Heart left ventricle (tissue), 13 donors: ENCODE data around the gene COG2.

Experiments used
- CTCF ChIP-seq, 12 donors: fragments of 200-600 bp; sonication (generic) in 4 of 12; IDR thresholded peaks; one replicate each; pipeline versions ENCODE4 v1.5.0 to v1.8.0; 2018 to 2022; ENCODE audit warnings: antibody characterized with exemption in 12 of 12, mild to moderate bottlenecking in 5 of 12
- POLR2A ChIP-seq, 2 donors: fragments of 450-650 bp; IDR thresholded peaks; one replicate each; pipeline ENCODE4 v1.6.1; 2017; ENCODE audit warnings: antibody characterized with exemption in 2 of 2, mild to moderate bottlenecking in 2 of 2, moderate library complexity in 2 of 2
- donor health status: ischemic (EF 13 %, LVEDD 7.1; RV severe dilation, severe dysfunction).
- donor health status: DM: no; HTN: yes; CAD: no.
- donor health status: DM: no; HTN: no; CAD: no.
- donor health status: ischemic (EF 25% LVEDD 6.9; RV normal size, moderate dysfunction).
- donor health status: ischemic (EF 25% LVEDD 5.7; RV mildly dilated, moderate dysfunction).
- donor health status: ischemic (EF 35%, LVEDD 5.7; RV mildly dilated, moderate dysfunction).
- donor health status: nonischemic (EF 11% LVEDD 7.7; RV severe dilation, severe dysfunction).
- donor health status: DM: yes; HTN: yes; CAD: no.
- donor health status: PGD.
- donor health status: ischemic (EF 29% LVEDD 5.4; RV normal size, mild dysfunction).
- donor health status: nonischemic (EF 23%, LVEDD 6.1; RV moderate dilation, normal function).

- no peak for TF ChIP-seq CTCF (IDR thresholded peaks at IDR 0.05)
- no peak for TF ChIP-seq POLR2A (IDR thresholded peaks at IDR 0.05)
Measured at GRCh38 chr1:230626232-230626631, 16.0 kb upstream of the COG2 start.
